Fibroblast of gingiva (primary cell): ENCODE measurements around the gene NUS1.
"Not testable (repeated sequence)": the region's sequence is repeated elsewhere in the genome, so short reads cannot be mapped to it uniquely, and the experiment has no call there.

Experiments
- DNase-seq: peaks from one replicate; pipeline ENCODE4 v3.0.0-alpha.2; 2011; ENCODE audit warnings: low read depth

NUS1 gene

GRCh38 chr6:117718895-117719294, 43.6 kb downstream of the NUS1 start:
- no peak for DNase-seq

- not testable (repeated sequence) for DNase-seq
These were observed 46.3 kb downstream of the NUS1 start for GRCh38 chr6:117721520-117721919.

DNA sequence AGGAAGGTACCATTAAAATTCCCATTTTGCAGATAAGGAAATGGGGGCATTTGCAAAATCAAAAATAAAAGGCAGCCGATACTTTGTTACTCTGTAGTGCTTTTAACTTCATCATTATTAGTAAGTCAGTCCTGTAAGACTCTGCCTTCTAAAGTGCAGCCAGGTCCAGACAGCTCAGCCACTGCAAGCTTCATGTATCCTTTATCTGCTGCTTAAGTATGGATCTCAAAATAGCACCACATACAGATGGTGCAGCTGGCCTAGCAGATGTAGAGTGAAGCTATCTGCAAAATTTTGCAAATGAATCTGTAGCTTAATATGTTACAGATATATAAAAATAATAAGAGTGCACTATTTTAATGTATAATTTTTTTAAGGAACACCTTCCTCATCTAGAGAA, 53.4 kb downstream of the NUS1 start:
- no peak for DNase-seq

DNA sequence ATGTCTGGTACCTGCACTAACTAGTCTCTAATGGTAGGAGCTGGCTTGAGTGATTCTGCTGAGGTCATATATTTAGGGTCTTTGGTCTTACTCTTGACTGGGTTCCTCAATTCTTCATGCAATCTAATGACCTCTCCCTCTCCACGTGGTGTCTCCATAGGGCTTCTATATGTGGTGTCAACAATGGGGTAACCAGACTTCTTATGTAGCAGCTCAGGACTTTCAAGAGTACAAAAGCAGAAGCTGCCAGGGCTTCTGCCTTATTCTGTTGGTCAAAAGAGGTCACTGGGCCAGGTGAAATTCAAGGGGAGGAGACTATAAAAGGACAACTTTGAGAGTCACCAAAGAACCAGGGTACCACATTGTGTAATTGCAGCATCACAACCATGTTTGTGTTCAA, 54.3 kb downstream of the NUS1 start:
- DNase-seq, result no peak

DNA sequence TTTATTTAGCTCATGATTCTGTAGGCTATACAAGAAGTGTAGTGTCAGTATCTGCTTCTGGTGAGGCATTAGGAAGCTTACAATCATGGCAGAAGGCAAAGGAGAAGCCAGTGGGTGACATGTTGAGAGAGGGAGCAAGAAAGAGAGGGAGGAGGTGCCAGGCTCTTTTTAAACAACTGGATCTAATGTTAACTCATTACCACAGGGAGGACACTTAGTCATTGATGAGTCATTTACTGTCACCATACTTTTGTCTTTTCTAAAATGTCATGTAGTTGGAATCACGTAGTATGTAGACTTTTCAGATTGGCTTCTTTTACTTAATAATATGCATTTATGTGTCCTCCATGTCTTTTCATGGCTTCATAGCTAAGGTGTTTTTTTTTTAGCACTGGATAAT, 58.1 kb downstream of the NUS1 start:
- DNase-seq, result no peak

GRCh38 chr6:117739869-117740268, 64.6 kb downstream of the NUS1 start:
- DNase-seq, result no peak

DNA sequence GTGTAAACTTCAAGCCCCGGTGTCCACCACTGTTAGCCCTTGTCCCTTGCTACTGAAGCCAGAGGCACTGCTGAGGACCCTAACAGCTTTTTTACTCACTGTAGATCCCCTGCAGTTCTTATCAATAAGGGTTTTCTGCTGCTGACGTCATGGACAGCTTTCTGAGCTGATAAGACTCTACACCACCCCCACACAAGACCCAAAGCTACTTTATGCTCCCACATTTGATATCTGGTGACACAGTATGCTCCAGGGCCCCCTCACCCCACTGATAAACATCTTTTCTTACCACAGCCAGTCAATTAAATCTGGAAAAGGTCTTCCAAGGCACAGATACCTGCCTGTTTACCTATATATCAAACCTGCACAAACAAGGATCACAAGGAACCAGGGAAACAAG, 65.3 kb downstream of the NUS1 start:
- no peak for DNase-seq

GRCh38 chr6:117750675-117751074, 75.4 kb downstream of the NUS1 start:
- not testable (repeated sequence) for DNase-seq
